ENCODE results near the gene STXBP4.

Gene STXBP4

GRCh38 chr17:55175788-55176427, 207.3 kb downstream of the STXBP4 start:
- no peak for DNase-seq

- no peak for DNase-seq
These were observed 208.7 kb downstream of the STXBP4 start for GRCh38 chr17:55177159-55177854.

- no peak for DNase-seq
These were observed 209.3 kb downstream of the STXBP4 start for GRCh38 chr17:55177855-55178217.

- no peak for DNase-seq
These were observed 218.6 kb downstream of the STXBP4 start for GRCh38 chr17:55186937-55187770.

GRCh38 chr17:55190748-55191147, 222.2 kb downstream of the STXBP4 start:
- no peak for DNase-seq

- no peak for DNase-seq
These were observed 230.3 kb downstream of the STXBP4 start for GRCh38 chr17:55198690-55199370.

- no peak for DNase-seq
These were observed 232.3 kb downstream of the STXBP4 start for GRCh38 chr17:55200904-55201303.

GRCh38 chr17:55201308-55201932, 232.9 kb downstream of the STXBP4 start:
- no peak for DNase-seq

GRCh38 chr17:55202896-55203295, 234.3 kb downstream of the STXBP4 start:
- DNase-seq, result no peak

- no peak for DNase-seq
These were observed 239.7 kb downstream of the STXBP4 start for GRCh38 chr17:55208078-55208812.

- no peak for DNase-seq
These were observed 241.7 kb downstream of the STXBP4 start for GRCh38 chr17:55210292-55210691.

GRCh38 chr17:55212880-55213279, 244.3 kb downstream of the STXBP4 start:
- no peak for DNase-seq

- no peak for DNase-seq
These were observed 247.1 kb downstream of the STXBP4 start for GRCh38 chr17:55215711-55216110.

- no peak for DNase-seq
These were observed 248.3 kb downstream of the STXBP4 start for GRCh38 chr17:55216888-55217287.

- no peak for DNase-seq
These were observed 250.9 kb downstream of the STXBP4 start for GRCh38 chr17:55219459-55219858.

GRCh38 chr17:55219934-55220333, 251.4 kb downstream of the STXBP4 start:
- DNase-seq, result no peak

Measured in amniotic stem cell (primary cell).